HepG2 (cell line): ENCODE data around the gene EBF4. TPM values are rescaled to one million over a fixed set of nuclear protein-coding genes. Genes with fewer than 3 reads are reported as not detected.
A peak's percentile ranks its signal among the peaks of the same experiment; 100 is the strongest.

Experiments
- AKAP8 ChIP-seq: sonication (generic); formaldehyde crosslinking; IDR thresholded peaks from 2 replicates; pipeline ENCODE4 v1.5.1; 2020; ENCODE audit warnings: mild to moderate bottlenecking, missing genetic modification reagents
- ARNT ChIP-seq: fragments of 450-650 bp; IDR thresholded peaks from 2 replicates; pipeline ENCODE4 v1.6.1; 2017
- GFI1 ChIP-seq: sonication (generic); formaldehyde crosslinking; IDR thresholded peaks from 2 replicates; pipeline ENCODE4 v1.5.0; 2020; ENCODE audit warnings: missing genetic modification reagents, mild to moderate bottlenecking, borderline replicate concordance
- MAFG ChIP-seq: sonication (generic); formaldehyde crosslinking; IDR thresholded peaks from 2 replicates; pipeline ENCODE4 v1.5.1; 2020; ENCODE audit warnings: mild to moderate bottlenecking, missing genetic modification reagents
- MATR3 ChIP-seq: sonication (generic); formaldehyde crosslinking; IDR thresholded peaks from 2 replicates; pipeline ENCODE4 v1.4.0; 2020; ENCODE audit warnings: missing genetic modification reagents
- MBD4 ChIP-seq: IDR thresholded peaks from 2 replicates; pipeline ENCODE4 v1.6.1; 2012; ENCODE audit warnings: low read length, inconsistent platforms, borderline replicate concordance
- MEIS1 ChIP-seq: sonication (generic); formaldehyde crosslinking; IDR thresholded peaks from 2 replicates; pipeline ENCODE4 v1.9.0; 2021; ENCODE audit warnings: mild to moderate bottlenecking, missing genetic modification reagents, moderate library complexity, borderline replicate concordance
- NAIF1 ChIP-seq: sonication (generic); formaldehyde crosslinking; IDR thresholded peaks from 2 replicates; pipeline ENCODE4 v1.5.0; 2020; ENCODE audit warnings: mild to moderate bottlenecking, missing genetic modification reagents, borderline replicate concordance
- NR1H2 ChIP-seq: sonication (generic); formaldehyde crosslinking; IDR thresholded peaks from 2 replicates; pipeline ENCODE4 v1.8.1; 2022; ENCODE audit warnings: low read depth, missing genetic modification reagents, borderline replicate concordance
- NR2F6 ChIP-seq, 2 experiments: IDR thresholded peaks; 2 replicates each; pipeline ENCODE4 v1.6.1; 2016; ENCODE audit warnings: antibody characterized with exemption in 1 of 2, mild to moderate bottlenecking in 1 of 2
- RXRB ChIP-seq: IDR thresholded peaks from 2 replicates; pipeline ENCODE4 v1.6.1; 2016; ENCODE audit warnings: borderline replicate concordance, missing genetic modification reagents, missing compliant biosample characterization
- SMC3 ChIP-seq: IDR thresholded peaks from 2 replicates; pipeline ENCODE4 v1.6.1; 2011; ENCODE audit warnings: low read length, improper control_type of control experiment
- TAF1 ChIP-seq: sonication (generic); formaldehyde crosslinking; IDR thresholded peaks from 2 replicates; pipeline ENCODE4 v1.4.0; 2020; ENCODE audit warnings: missing genetic modification reagents
- ZNF121 ChIP-seq: sonication (generic); formaldehyde crosslinking; IDR thresholded peaks from 2 replicates; pipeline ENCODE4 v1.5.0; 2020; ENCODE audit warnings: mild to moderate bottlenecking, missing genetic modification reagents
- ZNF20 ChIP-seq: sonication (generic); formaldehyde crosslinking; IDR thresholded peaks from 2 replicates; pipeline ENCODE4 v1.4.0; 2020; ENCODE audit warnings: mild to moderate bottlenecking, moderate library complexity, missing genetic modification reagents
- ZNF234 ChIP-seq: sonication (generic); formaldehyde crosslinking; conservative IDR thresholded peaks from 2 replicates; pipeline ENCODE4 v1.5.1; 2020; ENCODE audit warnings: mild to moderate bottlenecking, missing genetic modification reagents
- ZNF430 ChIP-seq: sonication (generic); formaldehyde crosslinking; IDR thresholded peaks from 2 replicates; pipeline ENCODE4 v1.9.0; 2021; ENCODE audit warnings: mild to moderate bottlenecking, missing genetic modification reagents
- ZNF605 ChIP-seq: sonication (generic); formaldehyde crosslinking; IDR thresholded peaks from 2 replicates; pipeline ENCODE4 v1.8.0; 2022; ENCODE audit warnings: mild to moderate bottlenecking, missing genetic modification reagents
- ZNF660 ChIP-seq: sonication (generic); formaldehyde crosslinking; IDR thresholded peaks from 2 replicates; pipeline ENCODE4 v1.5.1; 2020; ENCODE audit warnings: mild to moderate bottlenecking, low read depth, missing genetic modification reagents, borderline replicate concordance
- ZSCAN30 ChIP-seq: sonication (generic); formaldehyde crosslinking; IDR thresholded peaks from 2 replicates; pipeline ENCODE4 v1.5.0; 2020; ENCODE audit warnings: mild to moderate bottlenecking, missing genetic modification reagents
- polyA plus RNA-seq, 8 experiments: library from polyadenylated mRNA; depleted of rRNA in 3 of 8; stranded (reverse) in 7 of 8; unstranded in 1 of 8; fragments of >200 nt; fragmentation: Illumina TruSeq in 4 of 8; extraction: Trizol in 4 of 8; gene quantifications; 2 replicates each; pipeline versions ENCODE4 v1.2.1 to v1.2.3, GENCODE V29; 2011 to 2016; ENCODE audit warnings: low read depth in 4 of 8, missing spikeins in 1 of 8, mixed read lengths in 1 of 8; ENCODE audit not compliant: insufficient read depth in 1 of 8
- total RNA-seq, 5 experiments: library from RNA; depleted of rRNA; stranded (reverse); fragments of >200 nt; fragmentation: Illumina TruSeq; extraction: Trizol; gene quantifications; 2 replicates each; pipeline ENCODE4 v1.2.3, GENCODE V29; 2016; ENCODE audit warnings: low read depth in 1 of 5
- TF ChIP-seq, protein P1 (sequence below): sonication (generic); formaldehyde crosslinking; IDR thresholded peaks from 2 replicates; pipeline ENCODE4 v1.5.1; 2020; ENCODE audit warnings: mild to moderate bottlenecking, missing genetic modification reagents, moderate library complexity
- TF ChIP-seq, protein P2 (sequence below): IDR thresholded peaks from 2 replicates; pipeline ENCODE4 v1.6.1; 2016; ENCODE audit warnings: low read depth, control low read depth
- TF ChIP-seq, protein P3 (sequence below): sonication (generic); formaldehyde crosslinking; IDR thresholded peaks from 2 replicates; pipeline ENCODE4 v1.4.0; 2020; ENCODE audit warnings: low read depth, mild to moderate bottlenecking, missing genetic modification reagents

The EBF4 gene
- total and polyA plus RNA-seq, 2 of the 13 experiments (the other 11 are each of a cell fraction or from before 2014, with no cell fraction given), result 0.84 to 2.2 TPM

DNA sequence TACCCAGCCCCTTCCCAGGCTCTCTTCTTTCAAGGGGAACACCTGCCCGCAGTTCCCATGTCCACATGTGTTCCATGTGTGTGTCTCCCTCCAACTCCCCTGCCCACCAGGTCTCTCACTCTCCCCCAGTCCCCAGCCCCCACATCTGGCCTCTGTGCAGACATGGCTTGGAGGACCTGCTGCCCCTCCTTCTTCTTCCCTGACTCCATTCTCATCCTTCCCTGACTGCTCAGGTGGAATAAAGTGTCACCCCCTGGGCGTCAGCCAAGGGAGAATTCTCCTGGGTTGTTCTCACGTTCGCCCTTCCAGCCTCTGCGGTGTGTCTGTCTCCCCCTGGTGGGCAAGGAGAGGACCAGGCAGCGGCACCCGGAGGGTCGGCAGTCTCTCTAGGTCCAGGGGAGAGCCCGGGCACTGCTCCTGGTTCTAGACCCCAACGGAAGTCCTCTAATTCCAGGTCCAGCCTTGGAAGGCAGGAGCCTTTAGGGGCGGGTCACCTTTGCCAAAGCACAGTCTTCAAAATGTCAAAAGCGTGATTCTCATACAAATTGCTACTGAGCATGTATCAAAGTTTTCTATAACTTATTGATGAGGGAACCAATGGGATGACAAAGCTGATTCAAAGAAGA, 50.5 kb downstream of the EBF4 start (continued):
- no peak for TF ChIP-seq ZSCAN30 (CRISPR knock-in tag)
- TF ChIP-seq SMC3, result peak; percentile 68
- no peak for TF ChIP-seq NAIF1 (CRISPR knock-in tag)
- TF ChIP-seq ZNF605, result no peak
- no peak for TF ChIP-seq ZNF430 (CRISPR knock-in tag)
- TF ChIP-seq RXRB, result no peak; the same call in 1 of the 2 replicates
- TF ChIP-seq, protein P1, sequence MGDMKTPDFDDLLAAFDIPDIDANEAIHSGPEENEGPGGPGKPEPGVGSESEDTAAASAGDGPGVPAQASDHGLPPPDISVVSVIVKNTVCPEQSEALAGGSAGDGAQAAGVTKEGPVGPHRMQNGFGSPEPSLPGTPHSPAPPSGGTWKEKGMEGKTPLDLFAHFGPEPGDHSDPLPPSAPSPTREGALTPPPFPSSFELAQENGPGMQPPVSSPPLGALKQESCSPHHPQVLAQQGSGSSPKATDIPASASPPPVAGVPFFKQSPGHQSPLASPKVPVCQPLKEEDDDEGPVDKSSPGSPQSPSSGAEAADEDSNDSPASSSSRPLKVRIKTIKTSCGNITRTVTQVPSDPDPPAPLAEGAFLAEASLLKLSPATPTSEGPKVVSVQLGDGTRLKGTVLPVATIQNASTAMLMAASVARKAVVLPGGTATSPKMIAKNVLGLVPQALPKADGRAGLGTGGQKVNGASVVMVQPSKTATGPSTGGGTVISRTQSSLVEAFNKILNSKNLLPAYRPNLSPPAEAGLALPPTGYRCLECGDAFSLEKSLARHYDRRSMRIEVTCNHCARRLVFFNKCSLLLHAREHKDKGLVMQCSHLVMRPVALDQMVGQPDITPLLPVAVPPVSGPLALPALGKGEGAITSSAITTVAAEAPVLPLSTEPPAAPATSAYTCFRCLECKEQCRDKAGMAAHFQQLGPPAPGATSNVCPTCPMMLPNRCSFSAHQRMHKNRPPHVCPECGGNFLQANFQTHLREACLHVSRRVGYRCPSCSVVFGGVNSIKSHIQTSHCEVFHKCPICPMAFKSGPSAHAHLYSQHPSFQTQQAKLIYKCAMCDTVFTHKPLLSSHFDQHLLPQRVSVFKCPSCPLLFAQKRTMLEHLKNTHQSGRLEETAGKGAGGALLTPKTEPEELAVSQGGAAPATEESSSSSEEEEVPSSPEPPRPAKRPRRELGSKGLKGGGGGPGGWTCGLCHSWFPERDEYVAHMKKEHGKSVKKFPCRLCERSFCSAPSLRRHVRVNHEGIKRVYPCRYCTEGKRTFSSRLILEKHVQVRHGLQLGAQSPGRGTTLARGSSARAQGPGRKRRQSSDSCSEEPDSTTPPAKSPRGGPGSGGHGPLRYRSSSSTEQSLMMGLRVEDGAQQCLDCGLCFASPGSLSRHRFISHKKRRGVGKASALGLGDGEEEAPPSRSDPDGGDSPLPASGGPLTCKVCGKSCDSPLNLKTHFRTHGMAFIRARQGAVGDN, result peak; percentile 32; the same call in 1 of the 2 replicates
- TF ChIP-seq, protein P2, sequence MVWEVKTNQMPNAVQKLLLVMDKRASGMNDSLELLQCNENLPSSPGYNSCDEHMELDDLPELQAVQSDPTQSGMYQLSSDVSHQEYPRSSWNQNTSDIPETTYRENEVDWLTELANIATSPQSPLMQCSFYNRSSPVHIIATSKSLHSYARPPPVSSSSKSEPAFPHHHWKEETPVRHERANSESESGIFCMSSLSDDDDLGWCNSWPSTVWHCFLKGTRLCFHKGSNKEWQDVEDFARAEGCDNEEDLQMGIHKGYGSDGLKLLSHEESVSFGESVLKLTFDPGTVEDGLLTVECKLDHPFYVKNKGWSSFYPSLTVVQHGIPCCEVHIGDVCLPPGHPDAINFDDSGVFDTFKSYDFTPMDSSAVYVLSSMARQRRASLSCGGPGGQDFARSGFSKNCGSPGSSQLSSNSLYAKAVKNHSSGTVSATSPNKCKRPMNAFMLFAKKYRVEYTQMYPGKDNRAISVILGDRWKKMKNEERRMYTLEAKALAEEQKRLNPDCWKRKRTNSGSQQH (CRISPR knock-in tag), result peak; percentile 66; the same call in 1 of the 2 replicates
- TF ChIP-seq TAF1, result no peak
- no peak for TF ChIP-seq MAFG (CRISPR knock-in tag)
- TF ChIP-seq ZNF234 (CRISPR knock-in tag), result no peak
- TF ChIP-seq NR1H2 (CRISPR knock-in tag), result no peak
- no peak for TF ChIP-seq ZNF660
- TF ChIP-seq ZNF20 (CRISPR knock-in tag), result no peak
- TF ChIP-seq, protein P3, sequence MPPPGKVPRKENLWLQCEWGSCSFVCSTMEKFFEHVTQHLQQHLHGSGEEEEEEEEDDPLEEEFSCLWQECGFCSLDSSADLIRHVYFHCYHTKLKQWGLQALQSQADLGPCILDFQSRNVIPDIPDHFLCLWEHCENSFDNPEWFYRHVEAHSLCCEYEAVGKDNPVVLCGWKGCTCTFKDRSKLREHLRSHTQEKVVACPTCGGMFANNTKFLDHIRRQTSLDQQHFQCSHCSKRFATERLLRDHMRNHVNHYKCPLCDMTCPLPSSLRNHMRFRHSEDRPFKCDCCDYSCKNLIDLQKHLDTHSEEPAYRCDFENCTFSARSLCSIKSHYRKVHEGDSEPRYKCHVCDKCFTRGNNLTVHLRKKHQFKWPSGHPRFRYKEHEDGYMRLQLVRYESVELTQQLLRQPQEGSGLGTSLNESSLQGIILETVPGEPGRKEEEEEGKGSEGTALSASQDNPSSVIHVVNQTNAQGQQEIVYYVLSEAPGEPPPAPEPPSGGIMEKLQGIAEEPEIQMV (CRISPR knock-in tag), result peak; percentile 29; the same call in 1 of the 2 replicates
- no peak for TF ChIP-seq ZNF121 (CRISPR knock-in tag)
- 0 out of 2 replicates have a peak, but pooled peaks have one; percentile 79 for TF ChIP-seq MATR3 (CRISPR knock-in tag)
- TF ChIP-seq NR2F6 (IDR thresholded peaks at IDR 0.05), result no peak
- 0 out of 2 replicates have a peak, but pooled peaks have one; percentile 31 for TF ChIP-seq NR2F6 (CRISPR knock-in tag; IDR thresholded peaks at IDR 0.05)
- TF ChIP-seq AKAP8 (CRISPR knock-in tag), result no peak
- no peak for TF ChIP-seq ARNT
- no peak for TF ChIP-seq MBD4
- peak; percentile 32; the same call in 1 of the 2 replicates for TF ChIP-seq MEIS1 (CRISPR knock-in tag)
- no peak for TF ChIP-seq GFI1
